ENCODE measurements around the gene OSTF1.

- TF ChIP-seq POLR2A (IDR thresholded peaks at IDR 0.05; ENCODE audit: low read depth, low read length) (no peak), POLR2AphosphoS5 (IDR thresholded peaks at IDR 0.05; ENCODE audit: low read depth, low read length) (no peak), POU2F2 (IDR thresholded peaks at IDR 0.05; ENCODE audit: low read depth, low read length) (no peak), SPI1 (IDR thresholded peaks at IDR 0.05; ENCODE audit: low read depth, low read length) (no peak), TAF1 (IDR thresholded peaks at IDR 0.05; ENCODE audit: low read depth, low read length) (no peak), PAX5 (IDR thresholded peaks at IDR 0.05; ENCODE audit: insufficient read depth, low read length, severe bottlenecking) (no peak)
Observed at GRCh38 chr9:75132244-75132643, 43.9 kb downstream of the OSTF1 start.
